HepG2 (cell line): ENCODE measurements around the gene SFT2D1. TPM values are rescaled to one million over a fixed set of nuclear protein-coding genes. Genes with fewer than 3 reads are reported as not detected.
A peak's percentile ranks its signal among the peaks of the same experiment; 100 is the strongest.

ENCODE experiments used
- CBX5 ChIP-seq: sonication (generic); formaldehyde crosslinking; IDR thresholded peaks from 2 replicates; pipeline ENCODE4 v1.4.0; 2020; ENCODE audit warnings: missing genetic modification reagents, borderline replicate concordance
- DMAP1 ChIP-seq: IDR thresholded peaks from 2 replicates; pipeline ENCODE4 v1.6.1; 2016
- GTF3A ChIP-seq: sonication (generic); formaldehyde crosslinking; conservative IDR thresholded peaks from 2 replicates; pipeline ENCODE4 v1.4.0; 2020; ENCODE audit warnings: mild to moderate bottlenecking, missing genetic modification reagents
- MBNL3 ChIP-seq: fragments of 250-450 bp; sonication (Bioruptor Pico); conservative IDR thresholded peaks from 2 replicates; pipeline ENCODE4 v1.8.0; 2022; ENCODE audit warnings: mild to moderate bottlenecking, inconsistent platforms
- MTF2 ChIP-seq: sonication (generic); formaldehyde crosslinking; IDR thresholded peaks from 2 replicates; pipeline ENCODE4 v1.5.0; 2020; ENCODE audit warnings: missing genetic modification reagents, borderline replicate concordance
- MXD3 ChIP-seq: IDR thresholded peaks from 2 replicates; pipeline ENCODE4 v1.6.1; 2016; ENCODE audit warnings: mild to moderate bottlenecking, missing biosample characterization, missing genetic modification reagents
- PRDM10 ChIP-seq: sonication (generic); formaldehyde crosslinking; IDR thresholded peaks from 2 replicates; pipeline ENCODE4 v1.4.0; 2020; ENCODE audit warnings: low read depth, missing genetic modification reagents
- RFXANK ChIP-seq: IDR thresholded peaks from 2 replicates; pipeline ENCODE4 v1.6.1; 2016
- SALL1 ChIP-seq: sonication (generic); formaldehyde crosslinking; IDR thresholded peaks from 2 replicates; pipeline ENCODE4 v1.8.0; 2022; ENCODE audit warnings: mild to moderate bottlenecking, missing genetic modification reagents
- TFDP2 ChIP-seq: sonication (generic); formaldehyde crosslinking; IDR thresholded peaks from 2 replicates; pipeline ENCODE4 v1.4.0; 2020; ENCODE audit warnings: missing genetic modification reagents
- ZGPAT ChIP-seq: IDR thresholded peaks from 2 replicates; pipeline ENCODE4 v1.6.1; 2016; ENCODE audit warnings: mild to moderate bottlenecking
- ZNF136 ChIP-seq: sonication (generic); formaldehyde crosslinking; IDR thresholded peaks from 2 replicates; pipeline ENCODE4 v1.8.1; 2022; ENCODE audit warnings: low read depth, mild to moderate bottlenecking, moderate library complexity, missing genetic modification reagents
- ZNF331 ChIP-seq: sonication (generic); formaldehyde crosslinking; IDR thresholded peaks from 2 replicates; pipeline ENCODE4 v1.4.0; 2020; ENCODE audit warnings: missing genetic modification reagents
- ZNF614 ChIP-seq: IDR thresholded peaks from 2 replicates; pipeline ENCODE4 v1.6.1; 2018; ENCODE audit warnings: missing biosample characterization, missing genetic modification reagents, inconsistent platforms, borderline replicate concordance
- polyA plus RNA-seq, 8 experiments: library from polyadenylated mRNA; depleted of rRNA in 3 of 8; stranded (reverse) in 7 of 8; unstranded in 1 of 8; fragments of >200 nt; fragmentation: Illumina TruSeq in 4 of 8; extraction: Trizol in 4 of 8; gene quantifications; 2 replicates each; pipeline versions ENCODE4 v1.2.1 to v1.2.3, GENCODE V29; 2011 to 2016; ENCODE audit warnings: low read depth in 4 of 8, missing spikeins in 1 of 8, mixed read lengths in 1 of 8; ENCODE audit not compliant: insufficient read depth in 1 of 8
- total RNA-seq, 5 experiments: library from RNA; depleted of rRNA; stranded (reverse); fragments of >200 nt; fragmentation: Illumina TruSeq; extraction: Trizol; gene quantifications; 2 replicates each; pipeline ENCODE4 v1.2.3, GENCODE V29; 2016; ENCODE audit warnings: low read depth in 1 of 5
- TF ChIP-seq, protein P1 (sequence below): sonication (generic); formaldehyde crosslinking; IDR thresholded peaks from 2 replicates; pipeline ENCODE4 v1.4.0; 2020; ENCODE audit warnings: missing genetic modification reagents
- TF ChIP-seq, protein P2 (sequence below): sonication (generic); formaldehyde crosslinking; IDR thresholded peaks from 2 replicates; pipeline ENCODE4 v1.4.0; 2020; ENCODE audit warnings: missing genetic modification reagents, borderline replicate concordance
- TF ChIP-seq, protein P3 (sequence below): IDR thresholded peaks from 2 replicates; pipeline ENCODE4 v1.6.1; 2016; ENCODE audit warnings: missing genetic modification reagents, missing compliant biosample characterization

Gene SFT2D1
- total and polyA plus RNA-seq, 2 of the 13 experiments (the other 11 are each of a cell fraction or from before 2014, with no cell fraction given), result 115 to 147 TPM

- TF ChIP-seq PRDM10, result no peak
- TF ChIP-seq MBNL3 (CRISPR knock-in tag), result no peak
- no peak for TF ChIP-seq RFXANK (CRISPR knock-in tag)
- TF ChIP-seq, protein P1, sequence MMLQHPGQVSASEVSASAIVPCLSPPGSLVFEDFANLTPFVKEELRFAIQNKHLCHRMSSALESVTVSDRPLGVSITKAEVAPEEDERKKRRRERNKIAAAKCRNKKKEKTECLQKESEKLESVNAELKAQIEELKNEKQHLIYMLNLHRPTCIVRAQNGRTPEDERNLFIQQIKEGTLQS, result 0 out of 2 replicates have a peak, but pooled peaks have one; percentile 27
- TF ChIP-seq, protein P2, sequence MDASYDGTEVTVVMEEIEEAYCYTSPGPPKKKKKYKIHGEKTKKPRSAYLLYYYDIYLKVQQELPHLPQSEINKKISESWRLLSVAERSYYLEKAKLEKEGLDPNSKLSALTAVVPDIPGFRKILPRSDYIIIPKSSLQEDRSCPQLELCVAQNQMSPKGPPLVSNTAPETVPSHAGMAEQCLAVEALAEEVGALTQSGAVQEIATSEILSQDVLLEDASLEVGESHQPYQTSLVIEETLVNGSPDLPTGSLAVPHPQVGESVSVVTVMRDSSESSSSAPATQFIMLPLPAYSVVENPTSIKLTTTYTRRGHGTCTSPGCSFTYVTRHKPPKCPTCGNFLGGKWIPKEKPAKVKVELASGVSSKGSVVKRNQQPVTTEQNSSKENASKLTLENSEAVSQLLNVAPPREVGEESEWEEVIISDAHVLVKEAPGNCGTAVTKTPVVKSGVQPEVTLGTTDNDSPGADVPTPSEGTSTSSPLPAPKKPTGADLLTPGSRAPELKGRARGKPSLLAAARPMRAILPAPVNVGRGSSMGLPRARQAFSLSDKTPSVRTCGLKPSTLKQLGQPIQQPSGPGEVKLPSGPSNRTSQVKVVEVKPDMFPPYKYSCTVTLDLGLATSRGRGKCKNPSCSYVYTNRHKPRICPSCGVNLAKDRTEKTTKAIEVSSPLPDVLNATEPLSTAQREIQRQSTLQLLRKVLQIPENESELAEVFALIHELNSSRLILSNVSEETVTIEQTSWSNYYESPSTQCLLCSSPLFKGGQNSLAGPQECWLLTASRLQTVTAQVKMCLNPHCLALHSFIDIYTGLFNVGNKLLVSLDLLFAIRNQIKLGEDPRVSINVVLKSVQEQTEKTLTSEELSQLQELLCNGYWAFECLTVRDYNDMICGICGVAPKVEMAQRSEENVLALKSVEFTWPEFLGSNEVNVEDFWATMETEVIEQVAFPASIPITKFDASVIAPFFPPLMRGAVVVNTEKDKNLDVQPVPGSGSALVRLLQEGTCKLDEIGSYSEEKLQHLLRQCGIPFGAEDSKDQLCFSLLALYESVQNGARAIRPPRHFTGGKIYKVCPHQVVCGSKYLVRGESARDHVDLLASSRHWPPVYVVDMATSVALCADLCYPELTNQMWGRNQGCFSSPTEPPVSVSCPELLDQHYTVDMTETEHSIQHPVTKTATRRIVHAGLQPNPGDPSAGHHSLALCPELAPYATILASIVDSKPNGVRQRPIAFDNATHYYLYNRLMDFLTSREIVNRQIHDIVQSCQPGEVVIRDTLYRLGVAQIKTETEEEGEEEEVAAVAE (CRISPR knock-in tag), result peak; percentile 50; the same call in 1 of the 2 replicates
- TF ChIP-seq ZNF331 (CRISPR knock-in tag), result peak; percentile 43; the same call in 1 of the 2 replicates
- TF ChIP-seq GTF3A (CRISPR knock-in tag), result 0 out of 2 replicates have a peak, but pooled peaks have one; percentile 54
- TF ChIP-seq ZGPAT (CRISPR knock-in tag), result peak; percentile 29; the same call in 1 of the 2 replicates
- peak; percentile 78; the same call in 1 of the 2 replicates for TF ChIP-seq ZNF614 (CRISPR knock-in tag)
- 0 out of 2 replicates have a peak, but pooled peaks have one; percentile 38 for TF ChIP-seq MXD3 (CRISPR knock-in tag)
- peak; percentile 77; the same call in 1 of the 2 replicates for TF ChIP-seq CBX5 (CRISPR knock-in tag)
- TF ChIP-seq, protein P3, sequence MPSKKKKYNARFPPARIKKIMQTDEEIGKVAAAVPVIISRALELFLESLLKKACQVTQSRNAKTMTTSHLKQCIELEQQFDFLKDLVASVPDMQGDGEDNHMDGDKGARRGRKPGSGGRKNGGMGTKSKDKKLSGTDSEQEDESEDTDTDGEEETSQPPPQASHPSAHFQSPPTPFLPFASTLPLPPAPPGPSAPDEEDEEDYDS (CRISPR knock-in tag), result no peak
- TF ChIP-seq SALL1 (CRISPR knock-in tag), result peak; percentile 81
- TF ChIP-seq TFDP2 (CRISPR knock-in tag), result peak; percentile 28; the same call in 1 of the 2 replicates
- TF ChIP-seq ZNF136 (CRISPR knock-in tag), result 0 out of 2 replicates have a peak, but pooled peaks have one; percentile 33
- peak; percentile 48; the same call in 1 of the 2 replicates for TF ChIP-seq MTF2 (CRISPR knock-in tag)
- TF ChIP-seq DMAP1, result no peak
Measured at GRCh38 chr6:166275714-166276166, 66.6 kb downstream of the SFT2D1 start (continued).
